Measurements from ENCODE around the gene SLC9A6.

SLC9A6 gene

DNA sequence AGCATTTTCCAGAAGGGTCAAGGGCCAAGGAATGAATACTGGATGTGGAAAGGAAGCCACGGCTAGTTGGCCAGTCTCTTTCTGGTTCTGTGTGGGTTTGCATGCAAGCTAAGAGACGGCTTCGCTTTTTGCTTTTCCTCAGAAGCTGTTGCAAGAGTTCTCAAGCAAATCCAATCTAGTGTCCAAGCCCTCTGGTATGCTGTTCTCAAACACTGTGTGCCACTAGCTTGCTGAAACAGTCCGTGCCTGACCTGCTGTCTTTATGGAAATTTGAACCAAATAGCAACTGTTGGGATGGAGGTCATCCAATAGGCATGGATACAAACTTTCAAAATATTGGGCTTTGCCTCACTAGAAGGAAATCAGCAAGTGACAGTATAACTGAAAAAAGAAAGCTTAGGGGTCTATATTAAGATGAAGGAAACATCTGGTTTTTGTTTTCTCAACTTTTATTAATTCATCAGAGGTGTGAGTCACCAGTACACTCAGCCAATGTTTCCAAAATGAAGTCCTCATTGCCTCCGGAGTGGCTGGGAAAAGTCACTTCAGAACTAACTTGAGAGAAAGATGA, 70.5 kb downstream of the SLC9A6 start:
- TF ChIP-seq Cebpa-rat (IDR thresholded peaks at IDR 0.05): no peak

DNA sequence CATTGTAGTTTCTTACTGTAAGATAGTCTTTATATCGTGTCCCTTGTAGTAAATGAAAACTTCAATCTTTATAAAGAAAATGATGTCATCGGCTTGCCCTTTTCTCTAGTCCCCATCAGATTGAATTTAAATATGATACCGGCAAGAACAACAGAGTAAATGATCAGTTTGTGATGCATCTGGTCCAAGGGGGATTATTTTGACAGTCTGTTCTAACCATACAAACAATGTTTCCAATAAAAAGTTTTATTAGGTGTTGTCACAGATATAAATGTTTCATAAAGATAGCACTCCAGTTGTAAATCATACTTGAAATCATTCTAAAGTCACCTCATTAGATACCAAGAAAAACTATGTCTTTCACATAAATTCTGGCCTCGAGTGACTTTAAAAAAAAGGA, 72.3 kb downstream of the SLC9A6 start:
- peak overlapping the region in 2 of 11 experiments; percentile 66 to 76; a peak in 1 of 22 replicates for H3K27ac ChIP-seq
- 0 out of 22 replicates have a peak, but pooled peaks cover 0 to 3% (median 0%) of the 10 kb centered on the region in 11 experiments for H4K20me1 ChIP-seq
- peaks cover 90 to 100% (median 100%) of the 10 kb centered on the region in 11 experiments for H3K27me3 ChIP-seq
- H3K4me3 ChIP-seq: no peak overlapping the region
- no peaks in the 10 kb centered on the region for H3K9me3 ChIP-seq (replicated peaks in 1 of 11)
- H3K36me3 ChIP-seq: no peaks in the 10 kb centered on the region
- H3K4me2 ChIP-seq: no peak overlapping the region; a peak in 1 of 22 replicates
- no peak for TF ChIP-seq Cebpa-rat (IDR thresholded peaks at IDR 0.05)
- no peak overlapping the region for H3K9ac ChIP-seq
- peaks cover 7 to 64% (median 55%) of the 10 kb centered on the region in 10 experiments; a peak in 19 of 20 replicates for H3K4me1 ChIP-seq

More for the DNA sequence above, 70.5 kb downstream of the SLC9A6 start:
- peak overlapping the region in 10 of 11 experiments; percentile 10 to 66 (median 60); a peak in 20 of 22 replicates for H3K4me2 ChIP-seq
- H3K4me1 ChIP-seq: peaks cover 7 to 46% (median 38%) of the 10 kb centered on the region in 10 experiments; a peak in 19 of 20 replicates
- 0 out of 22 replicates have a peak, but pooled peaks cover 0 to 3% (median 0%) of the 10 kb centered on the region in 11 experiments for H4K20me1 ChIP-seq
- no peak overlapping the region for H3K4me3 ChIP-seq
- H3K27me3 ChIP-seq: peaks cover 90 to 100% (median 100%) of the 10 kb centered on the region in 11 experiments
- peak overlapping the region in 9 of 11 experiments; percentile 8 to 80 (median 71); a peak in 16 of 22 replicates for H3K27ac ChIP-seq
- no peaks in the 10 kb centered on the region for H3K9me3 ChIP-seq (replicated peaks in 1 of 11)
- no peaks in the 10 kb centered on the region for H3K36me3 ChIP-seq
- H3K9ac ChIP-seq: peak overlapping the region in 7 of 11 experiments; percentile 34 to 60 (median 54); a peak in 11 of 22 replicates

DNA sequence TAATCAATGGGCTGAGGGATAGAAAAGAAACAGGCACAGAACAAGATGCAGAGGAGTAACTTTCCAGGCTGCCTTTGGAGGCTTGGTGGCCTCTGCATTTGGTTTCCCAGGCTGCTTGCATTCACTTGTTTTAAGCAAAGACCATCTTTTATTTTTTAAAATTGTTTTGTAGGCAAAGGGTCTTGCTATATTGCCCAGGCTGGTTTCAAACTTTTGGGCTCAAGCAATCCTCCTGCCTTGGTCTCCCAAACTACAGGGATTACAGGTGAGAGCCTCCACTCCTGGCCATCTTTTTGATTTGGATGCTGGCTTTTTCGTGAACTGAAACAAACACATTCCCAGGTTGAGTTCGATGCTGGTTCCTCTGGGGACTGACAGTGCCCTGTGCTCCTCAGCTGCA, 74.1 kb downstream of the SLC9A6 start:
- H3K9ac ChIP-seq: no peak overlapping the region
- peak overlapping the region in 4 of 11 experiments; percentile 3 to 23 (median 10); a peak in 3 of 22 replicates for H3K4me2 ChIP-seq
- H3K4me3 ChIP-seq: no peak overlapping the region
- H3K9me3 ChIP-seq (replicated peaks in 1 of 11): no peaks in the 10 kb centered on the region
- peaks cover 92 to 100% (median 100%) of the 10 kb centered on the region in 11 experiments for H3K27me3 ChIP-seq
- H4K20me1 ChIP-seq: 0 out of 22 replicates have a peak, but pooled peaks cover 0 to 3% (median 0%) of the 10 kb centered on the region in 11 experiments
- no peaks in the 10 kb centered on the region for H3K36me3 ChIP-seq
- TF ChIP-seq Cebpa-rat (IDR thresholded peaks at IDR 0.05): no peak
- H3K4me1 ChIP-seq: peaks cover 25 to 82% (median 72%) of the 10 kb centered on the region in 10 experiments
- H3K27ac ChIP-seq: no peak overlapping the region

DNA sequence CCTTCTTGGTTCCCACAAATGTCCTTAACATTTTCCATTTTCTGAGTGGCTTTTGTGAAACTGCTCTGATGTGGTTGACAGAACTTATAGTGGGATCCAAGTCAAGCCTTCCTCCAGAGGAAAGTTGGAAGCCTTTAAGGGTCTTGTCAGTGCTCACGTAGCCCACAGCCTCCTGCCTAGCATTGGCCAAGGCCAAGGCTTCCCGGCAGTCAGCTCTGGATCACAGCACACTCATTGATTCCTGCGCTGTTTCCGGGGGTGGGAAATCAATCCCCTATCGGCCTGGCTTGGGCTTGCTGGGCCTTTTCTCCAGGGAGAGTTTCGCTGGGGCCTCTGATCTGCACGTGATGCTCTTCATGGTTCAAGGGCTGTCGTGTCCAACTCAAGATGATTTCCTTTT, 76.1 kb downstream of the SLC9A6 start:
- no peak for TF ChIP-seq Cebpa-rat (IDR thresholded peaks at IDR 0.05)
- H3K4me3 ChIP-seq: no peak overlapping the region
- peaks cover 0 to 6% (median 0%) of the 10 kb centered on the region in 11 experiments; a peak in 1 of 22 replicates for H3K9me3 ChIP-seq (replicated peaks in 1 of 11)
- no peaks in the 10 kb centered on the region for H3K36me3 ChIP-seq
- H3K4me1 ChIP-seq: peaks cover 30 to 75% (median 62%) of the 10 kb centered on the region in 10 experiments
- H3K4me2 ChIP-seq: peak overlapping the region in 8 of 11 experiments; percentile 31 to 62 (median 48); a peak in 16 of 22 replicates
- H3K9ac ChIP-seq: no peak overlapping the region
- peak overlapping the region in 7 of 11 experiments; percentile 11 to 57 (median 41); a peak in 8 of 22 replicates for H3K27ac ChIP-seq
- peaks cover 92 to 100% (median 100%) of the 10 kb centered on the region in 11 experiments for H3K27me3 ChIP-seq
- H4K20me1 ChIP-seq: 0 out of 22 replicates have a peak, but pooled peaks cover 0 to under 1% (median 0%) of the 10 kb centered on the region in 11 experiments

DNA sequence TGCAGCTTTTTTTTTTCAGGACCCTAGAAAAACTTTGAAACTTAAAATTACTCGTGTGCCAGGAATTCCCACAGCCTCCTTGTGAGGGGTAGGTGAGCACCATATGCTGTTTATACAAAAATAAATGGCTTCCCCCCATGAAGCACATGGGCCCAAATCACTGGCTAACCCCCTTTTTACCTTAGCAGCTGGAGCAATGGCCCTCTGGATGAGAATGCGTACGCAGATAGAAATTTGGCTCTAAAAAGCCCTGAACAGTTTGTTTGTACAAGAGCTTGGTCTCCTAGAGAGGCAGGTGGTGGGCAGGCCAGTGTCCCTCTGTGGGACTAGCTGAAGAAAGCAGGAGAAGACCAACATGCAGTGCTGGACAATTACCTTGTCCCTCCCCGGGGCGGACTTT, 76.5 kb downstream of the SLC9A6 start:
- Histone ChIP-seq H3K36me3 (no peaks in the 10 kb centered on the region), H3K27me3 (peaks cover 92 to 100% (median 100%) of the 10 kb centered on the region in 11 experiments), H3K27ac (peak overlapping the region in 7 of 11 experiments; percentile 11 to 57 (median 41); a peak in 7 of 22 replicates)

DNA sequence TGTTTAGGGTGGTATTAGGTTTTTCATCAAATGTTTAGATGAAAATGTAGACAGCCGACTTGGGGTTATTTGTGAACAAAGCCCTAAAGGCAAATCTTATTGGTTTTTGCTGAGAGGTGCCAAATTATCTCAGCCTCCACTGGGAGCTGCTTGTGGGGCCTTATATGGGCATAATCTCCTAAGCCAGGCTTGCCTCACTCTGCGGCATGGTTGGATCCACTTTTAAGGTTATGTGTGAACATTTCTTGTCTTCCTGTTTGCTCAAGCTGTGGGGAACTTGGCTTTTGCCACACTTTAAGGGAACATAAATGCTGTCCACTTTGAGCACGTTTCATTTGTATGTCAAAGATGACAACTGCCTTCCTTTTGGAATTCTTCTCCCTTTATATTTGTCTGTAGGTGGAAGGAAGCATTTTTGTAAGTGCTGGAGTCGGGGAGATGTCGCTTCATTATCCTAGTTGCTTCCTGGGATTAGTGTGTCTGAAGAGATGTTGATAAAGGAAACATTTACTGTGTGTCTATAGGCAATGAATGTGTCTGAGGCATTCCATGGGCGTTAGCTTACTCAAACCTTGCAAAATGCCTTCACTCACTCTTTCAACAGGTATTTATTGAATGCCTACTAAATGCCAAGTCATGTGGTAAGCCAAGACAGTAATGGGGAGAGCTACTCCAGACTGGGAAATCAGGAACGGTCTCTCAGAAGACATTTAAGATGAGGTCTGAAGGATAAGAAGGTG, 78.3 kb downstream of the SLC9A6 start:
- H3K4me3 ChIP-seq: no peak overlapping the region
- H3K4me1 ChIP-seq: peaks cover 29 to 66% (median 55%) of the 10 kb centered on the region in 10 experiments
- TF ChIP-seq Cebpa-rat (IDR thresholded peaks at IDR 0.05): peak in 2 of 11 experiments; percentile 11 to 34; a peak in 3 of 22 replicates
- peaks cover 0 to 6% (median 0%) of the 10 kb centered on the region in 11 experiments; a peak in 1 of 22 replicates for H3K9me3 ChIP-seq (replicated peaks in 1 of 11)
- no peaks in the 10 kb centered on the region for H3K36me3 ChIP-seq
- 0 out of 22 replicates have a peak overlapping the region, but pooled peaks of 2 of the 11 experiments have one; percentile 8 to 18 for H3K9ac ChIP-seq
- peak overlapping the region; percentile 22 to 62 (median 43); a peak in 18 of 22 replicates for H3K4me2 ChIP-seq
- H4K20me1 ChIP-seq: no peaks in the 10 kb centered on the region
- peak overlapping the region in 8 of 11 experiments; percentile 33 to 64 (median 56); a peak in 16 of 22 replicates for H3K27ac ChIP-seq
- H3K27me3 ChIP-seq: peaks cover 98 to 100% (median 100%) of the 10 kb centered on the region in 11 experiments

More for the DNA sequence above, 76.5 kb downstream of the SLC9A6 start:
- no peak overlapping the region for H3K4me3 ChIP-seq
- peaks cover 0 to 6% (median 0%) of the 10 kb centered on the region in 11 experiments; a peak in 1 of 22 replicates for H3K9me3 ChIP-seq (replicated peaks in 1 of 11)
- H3K4me1 ChIP-seq: peaks cover 30 to 71% (median 58%) of the 10 kb centered on the region in 10 experiments
- TF ChIP-seq Cebpa-rat (IDR thresholded peaks at IDR 0.05): no peak
- H3K4me2 ChIP-seq: peak overlapping the region in 8 of 11 experiments; percentile 31 to 62 (median 48); a peak in 15 of 22 replicates
- H4K20me1 ChIP-seq: no peaks in the 10 kb centered on the region
- H3K9ac ChIP-seq: no peak overlapping the region

DNA sequence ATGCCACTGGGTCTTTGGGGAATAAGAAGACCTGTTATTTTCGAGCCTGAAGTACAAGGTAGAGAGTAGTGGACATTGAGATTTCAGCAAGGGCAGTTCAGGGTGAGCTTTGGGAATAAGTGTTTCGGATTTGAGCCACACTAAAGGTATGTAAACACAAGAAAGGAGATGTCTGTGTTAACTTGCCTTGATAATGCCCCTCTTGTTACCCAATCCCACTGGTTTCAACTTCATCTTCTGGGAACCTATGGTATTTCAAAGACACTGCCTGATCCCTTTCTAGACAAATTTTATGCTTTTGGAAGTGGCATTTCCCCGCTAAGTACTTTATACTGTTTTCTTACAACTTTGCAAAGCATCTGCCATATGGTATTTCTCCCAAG, 79.4 kb downstream of the SLC9A6 start:
- H3K27ac ChIP-seq: peak overlapping the region in 2 of 11 experiments; percentile 43 to 53; a peak in 2 of 22 replicates
- H3K4me1 ChIP-seq: peaks cover 29 to 65% (median 52%) of the 10 kb centered on the region in 10 experiments
- H3K9ac ChIP-seq: no peak overlapping the region
- TF ChIP-seq Cebpa-rat (IDR thresholded peaks at IDR 0.05): no peak
- peaks cover 0 to 6% (median 0%) of the 10 kb centered on the region in 11 experiments; a peak in 1 of 22 replicates for H3K9me3 ChIP-seq (replicated peaks in 1 of 11)
- H3K4me2 ChIP-seq: peak overlapping the region in 6 of 11 experiments; percentile 5 to 36 (median 26); a peak in 7 of 22 replicates
- no peak overlapping the region for H3K4me3 ChIP-seq
- no peaks in the 10 kb centered on the region for H4K20me1 ChIP-seq
- H3K27me3 ChIP-seq: peaks cover 98 to 100% (median 100%) of the 10 kb centered on the region in 11 experiments
- no peaks in the 10 kb centered on the region for H3K36me3 ChIP-seq

DNA sequence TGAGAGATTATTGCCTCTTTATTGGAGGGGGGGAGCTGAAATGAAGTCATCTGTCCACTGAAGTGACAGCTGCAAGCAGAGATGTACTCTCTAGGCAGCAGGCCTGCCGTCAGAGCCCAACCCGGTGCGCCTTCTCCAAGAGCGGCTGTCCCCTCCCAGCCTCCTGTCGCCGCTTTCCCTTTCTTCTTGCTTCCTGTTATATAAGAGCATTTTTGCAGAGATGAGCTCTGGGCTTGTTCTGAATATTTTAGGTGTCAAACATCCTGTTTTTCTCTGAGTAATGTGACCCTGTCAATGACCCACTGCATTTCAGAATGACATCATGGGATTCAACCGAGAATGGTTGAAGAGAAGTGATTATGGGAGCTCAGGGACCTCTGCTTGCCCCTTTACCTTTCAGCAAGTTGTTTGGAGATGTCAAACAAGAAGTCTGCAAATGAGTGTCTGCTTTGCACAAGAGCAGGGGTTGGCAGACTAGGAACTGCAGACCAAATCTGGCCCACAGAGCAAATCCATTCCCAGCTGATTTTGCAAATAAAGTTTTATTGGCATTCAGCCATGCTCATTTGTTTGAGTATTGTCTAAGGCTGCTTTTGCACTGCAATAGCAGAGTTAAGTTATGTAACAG, 79.9 kb downstream of the SLC9A6 start:
- Histone ChIP-seq H3K4me1 (peaks cover 29 to 62% (median 52%) of the 10 kb centered on the region in 10 experiments), H3K9me3 (replicated peaks in 1 of 11) (peaks cover 0 to 6% (median 0%) of the 10 kb centered on the region in 11 experiments; a peak in 1 of 22 replicates), H3K27ac (no peak overlapping the region), H3K9ac (no peak overlapping the region), H3K36me3 (no peaks in the 10 kb centered on the region), H3K27me3 (peaks cover 97 to 100% (median 100%) of the 10 kb centered on the region in 11 experiments), H4K20me1 (no peaks in the 10 kb centered on the region), H3K4me3 (no peak overlapping the region), H3K4me2 (peak overlapping the region in 5 of 11 experiments; percentile 16 to 36 (median 30); a peak in 7 of 22 replicates)
- TF ChIP-seq Cebpa-rat (IDR thresholded peaks at IDR 0.05): no peak
